GM19463 (cell line): Measurements from ENCODE around the gene ANXA3.
"Not testable (repeated sequence)": the region's sequence is repeated elsewhere in the genome, so short reads cannot be mapped to it uniquely, and the experiment has no call there.

Experiments used
- ATAC-seq: cut with Tn5 transposase; IDR thresholded peaks from one replicate; pipeline ENCODE4 v1.9.1; 2021; ENCODE audit warnings: mild to moderate bottlenecking, moderate library complexity; ENCODE audit not compliant: unreplicated experiment

ANXA3 gene

GRCh38 chr4:78569306-78569821 is 17.8 kb downstream of the ANXA3 start:
- ATAC-seq, result no peak

- no peak for ATAC-seq
Observed at GRCh38 chr4:78570117-78570516, 18.5 kb downstream of the ANXA3 start.

- no peak for ATAC-seq
Observed at GRCh38 chr4:78571804-78572203, 20.2 kb downstream of the ANXA3 start.

GRCh38 chr4:78578674-78579425 is 27.3 kb downstream of the ANXA3 start:
- ATAC-seq, result no peak

GRCh38 chr4:78581618-78582017 is 30.0 kb downstream of the ANXA3 start:
- ATAC-seq, result no peak

GRCh38 chr4:78584863-78585547 is 33.4 kb downstream of the ANXA3 start:
- no peak for ATAC-seq

GRCh38 chr4:78585633-78586032 is 34.1 kb downstream of the ANXA3 start:
- no peak for ATAC-seq

GRCh38 chr4:78588894-78589545 is 37.5 kb downstream of the ANXA3 start:
- ATAC-seq, result no peak

- no peak for ATAC-seq
Observed at GRCh38 chr4:78591404-78591803, 39.8 kb downstream of the ANXA3 start.

- ATAC-seq, result peak; percentile 64
Observed at GRCh38 chr4:78592088-78592783, 40.7 kb downstream of the ANXA3 start.

- no peak for ATAC-seq
Observed at GRCh38 chr4:78596111-78596742, 44.7 kb downstream of the ANXA3 start.

- ATAC-seq, result not testable (repeated sequence)
Observed at GRCh38 chr4:78598431-78598830, 46.9 kb downstream of the ANXA3 start.

- ATAC-seq, result no peak
Observed at GRCh38 chr4:78599147-78599546, 47.6 kb downstream of the ANXA3 start.

- no peak for ATAC-seq
Observed at GRCh38 chr4:78599931-78600375, 48.4 kb downstream of the ANXA3 start.

- peak; percentile 92 for ATAC-seq
Observed at GRCh38 chr4:78601013-78601412, 49.4 kb downstream of the ANXA3 start.

GRCh38 chr4:78602334-78602733 is 50.8 kb downstream of the ANXA3 start:
- ATAC-seq, result no peak

GRCh38 chr4:78603384-78603783 is 51.8 kb downstream of the ANXA3 start:
- no peak for ATAC-seq

- ATAC-seq, result no peak
Observed at GRCh38 chr4:78604988-78605387, 53.4 kb downstream of the ANXA3 start.

GRCh38 chr4:78606035-78606434 is 54.5 kb downstream of the ANXA3 start:
- ATAC-seq, result no peak

- ATAC-seq, result no peak
Observed at GRCh38 chr4:78606530-78607095, 55.0 kb downstream of the ANXA3 start.
